Stimulated activated CD4-positive, alpha-beta T cell treated with anti-CD3 and anti-CD28 coated beads, TNF-alpha, amount 100 ng/mL, for 1 hour (primary cell): ENCODE data around the gene COBL.

ENCODE experiments used
- DNase-seq, 3 donors: peaks; one replicate each; pipeline ENCODE4 v3.0.0-alpha.2; 2020; ENCODE audit warnings: low read depth in 3 of 3, low spot score in 1 of 3

Gene COBL

DNA sequence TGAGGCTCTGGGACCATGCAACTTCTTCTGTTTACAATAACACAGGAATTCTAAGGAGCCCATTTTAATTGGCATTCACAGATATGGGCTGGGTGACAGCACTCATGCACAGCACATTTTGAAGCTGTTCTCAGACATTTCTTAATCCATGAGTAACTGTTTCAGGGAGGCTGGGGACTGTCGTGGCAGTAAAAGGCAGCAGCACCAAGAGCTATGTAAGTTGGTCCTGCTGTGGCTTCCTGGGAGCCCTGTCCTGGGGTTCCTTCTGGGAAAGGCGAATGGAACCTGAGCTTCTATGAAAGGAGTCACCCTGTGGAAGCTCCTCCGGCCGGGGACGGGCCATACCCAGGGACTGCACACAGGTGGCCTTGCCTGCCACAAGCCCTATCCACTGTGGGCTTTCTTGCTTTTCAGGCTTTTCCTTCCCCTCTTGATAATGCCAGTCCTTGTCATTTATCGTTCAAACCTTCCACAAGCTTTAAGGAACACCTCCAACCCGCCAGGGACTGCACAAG lies 40.5 kb downstream of the COBL start:
- DNase-seq: no peak

- no peak for DNase-seq
These were observed 41.1 kb downstream of the COBL start for GRCh38 chr7:51275532-51275931.

DNA sequence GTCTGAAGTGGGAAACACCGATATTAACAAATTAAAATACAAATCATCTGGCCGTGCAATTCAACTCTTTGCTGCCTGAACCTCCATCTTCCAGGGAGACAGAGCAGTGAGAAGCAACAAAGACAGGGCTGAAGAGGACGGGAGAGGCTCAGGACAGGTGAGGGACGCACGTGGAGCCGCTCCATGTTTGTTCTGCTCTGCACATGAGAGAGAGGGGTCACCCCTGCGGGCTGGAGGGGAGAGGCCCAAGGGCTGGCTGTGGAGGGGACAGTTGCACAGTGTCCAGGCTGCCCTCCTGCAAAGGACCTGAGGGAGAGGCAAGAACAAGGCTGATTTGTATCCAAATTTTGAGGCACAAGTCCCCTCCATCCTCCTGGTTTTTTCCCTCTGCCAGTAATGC lies 41.7 kb downstream of the COBL start:
- DNase-seq: no peak

- DNase-seq: no peak
These were observed 42.6 kb downstream of the COBL start for GRCh38 chr7:51274001-51274400.

GRCh38 chr7:51273360-51273759 lies 43.2 kb downstream of the COBL start:
- no peak for DNase-seq

DNA sequence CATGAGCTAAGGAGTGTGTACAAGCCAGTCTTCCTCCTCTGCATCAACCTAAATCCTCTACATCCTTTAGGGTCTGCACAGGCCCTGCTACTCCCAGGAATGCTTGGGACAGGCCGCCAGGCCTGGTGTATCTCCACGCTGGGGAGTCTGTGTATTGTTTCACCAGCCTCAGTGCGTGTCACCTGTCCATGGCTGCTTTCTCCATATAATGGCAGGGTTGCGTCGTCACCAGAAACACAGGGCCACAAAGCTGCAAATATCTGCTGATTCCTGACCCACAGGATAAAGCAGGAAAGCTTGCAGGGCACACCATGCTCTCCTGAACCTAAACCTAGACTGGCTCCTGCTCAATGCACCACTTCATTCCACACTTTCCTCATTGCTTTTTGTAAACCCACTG lies 45.6 kb downstream of the COBL start:
- no peak for DNase-seq

DNA sequence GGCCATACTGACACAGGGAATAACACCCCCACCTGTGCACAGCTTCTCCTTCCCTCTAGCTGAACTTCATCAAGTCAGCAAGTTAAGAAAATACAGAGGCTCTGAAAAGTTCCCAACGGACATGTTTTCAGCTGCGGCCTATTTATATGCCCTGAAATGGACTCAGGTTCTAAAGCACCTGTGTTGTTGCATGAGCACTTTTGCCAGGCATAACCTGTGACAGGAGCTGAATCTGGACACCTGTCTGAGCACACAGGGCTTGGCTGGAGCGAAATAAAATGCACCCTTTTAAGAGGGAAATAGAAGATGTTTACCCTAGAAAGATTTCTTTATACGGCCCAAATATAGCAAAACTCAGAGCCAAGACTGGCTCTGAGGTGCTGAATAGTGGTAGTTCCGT lies 46.7 kb downstream of the COBL start:
- DNase-seq: no peak

DNA sequence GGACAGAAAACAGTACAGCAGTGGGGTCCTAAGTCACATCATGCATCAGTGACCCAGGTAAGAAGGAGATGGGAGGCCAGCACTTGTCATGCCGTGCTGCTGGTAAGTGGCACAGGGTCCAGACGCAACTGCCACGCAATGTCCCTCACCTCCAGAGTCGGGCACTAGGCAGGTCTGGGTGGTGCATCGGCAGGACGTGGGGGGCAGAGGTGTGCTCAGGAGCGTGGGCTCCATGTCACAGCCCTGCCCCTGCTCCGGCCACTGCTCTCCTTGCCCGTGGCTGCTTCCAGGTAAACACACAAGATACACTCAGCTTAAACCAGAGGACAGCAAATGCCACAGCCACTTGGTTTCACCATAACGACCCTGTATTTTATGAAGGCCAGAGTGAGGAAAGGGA lies 47.3 kb downstream of the COBL start:
- no peak for DNase-seq

DNA sequence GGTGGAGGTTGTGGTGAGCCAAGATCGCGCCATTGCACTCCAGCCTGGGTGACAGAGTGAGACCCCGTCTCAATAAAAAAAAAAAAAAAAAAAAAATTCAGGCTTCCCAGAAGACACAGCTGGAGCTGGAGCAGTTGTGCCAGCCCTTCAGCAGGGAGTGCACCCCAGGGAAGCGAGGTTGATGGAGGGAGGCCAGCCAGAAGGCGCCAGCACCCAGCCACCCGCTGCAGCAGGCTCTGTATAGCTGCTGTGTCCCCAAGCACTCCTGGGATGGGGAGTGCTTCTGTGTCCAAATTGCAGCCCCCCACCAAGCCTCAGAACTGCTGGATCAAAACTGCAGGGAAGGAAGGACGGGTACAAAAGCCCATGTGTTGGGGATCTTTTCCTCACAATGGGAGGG lies 47.8 kb downstream of the COBL start:
- DNase-seq: no peak

DNA sequence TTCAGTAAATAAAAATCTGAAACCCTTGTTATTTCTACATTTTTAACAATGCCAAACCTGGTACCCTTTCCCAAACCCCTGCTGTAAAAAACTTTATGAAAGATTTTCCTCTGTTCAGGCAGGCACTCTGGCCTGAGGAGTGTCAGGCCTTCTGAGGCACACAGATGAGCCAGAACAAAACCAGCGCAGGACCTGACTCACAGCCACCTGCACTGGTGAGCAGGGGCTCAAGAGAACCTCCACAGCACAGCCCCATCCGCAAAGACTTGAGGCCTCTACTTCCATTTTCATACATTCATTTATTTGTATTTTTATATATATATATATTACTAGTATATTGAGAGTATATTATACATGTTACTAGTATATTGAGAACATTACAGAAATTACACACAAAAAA lies 49.4 kb downstream of the COBL start:
- DNase-seq: no peak

- DNase-seq: no peak
These were observed 51.3 kb downstream of the COBL start for GRCh38 chr7:51265066-51265907.

DNA sequence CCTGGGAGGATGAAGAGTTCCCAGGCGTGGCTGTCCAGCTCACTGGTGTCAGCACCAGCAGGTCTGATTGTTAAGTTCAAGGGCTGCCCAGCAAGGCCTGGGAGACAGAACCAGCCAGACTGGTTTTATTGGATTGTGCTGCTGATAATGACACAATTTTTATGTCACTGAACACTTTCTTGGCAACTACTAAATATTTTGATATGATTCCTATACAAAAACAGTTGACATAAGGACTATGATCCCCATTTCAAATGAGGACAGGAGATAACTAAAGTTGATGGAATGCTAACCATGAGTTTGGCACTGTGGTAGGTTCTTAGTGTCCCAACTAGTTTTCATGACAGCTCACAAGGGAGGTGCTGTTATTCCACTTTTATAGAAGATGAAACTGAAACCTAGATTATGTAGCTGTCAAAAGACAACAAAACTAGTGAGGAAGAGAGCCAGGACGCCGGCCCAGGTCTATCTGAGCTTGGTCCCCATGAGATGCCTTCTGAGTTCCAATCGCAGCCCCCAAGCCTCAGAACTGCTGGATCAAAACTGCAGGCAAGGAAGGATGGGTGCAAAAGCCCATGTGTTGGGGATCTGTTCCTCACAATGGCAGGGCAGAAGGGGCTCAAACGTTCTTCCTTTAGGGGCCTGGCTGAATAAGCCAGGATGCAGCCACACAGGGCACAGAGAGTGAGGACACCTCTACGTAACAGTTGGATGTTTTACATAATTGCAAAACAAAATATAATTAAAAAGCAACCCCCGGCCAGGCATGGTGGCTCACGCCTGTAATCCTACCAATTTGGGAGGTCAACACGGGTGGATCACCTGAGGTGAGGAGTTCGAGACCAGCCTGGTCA lies 52.8 kb downstream of the COBL start:
- no peak for DNase-seq

DNA sequence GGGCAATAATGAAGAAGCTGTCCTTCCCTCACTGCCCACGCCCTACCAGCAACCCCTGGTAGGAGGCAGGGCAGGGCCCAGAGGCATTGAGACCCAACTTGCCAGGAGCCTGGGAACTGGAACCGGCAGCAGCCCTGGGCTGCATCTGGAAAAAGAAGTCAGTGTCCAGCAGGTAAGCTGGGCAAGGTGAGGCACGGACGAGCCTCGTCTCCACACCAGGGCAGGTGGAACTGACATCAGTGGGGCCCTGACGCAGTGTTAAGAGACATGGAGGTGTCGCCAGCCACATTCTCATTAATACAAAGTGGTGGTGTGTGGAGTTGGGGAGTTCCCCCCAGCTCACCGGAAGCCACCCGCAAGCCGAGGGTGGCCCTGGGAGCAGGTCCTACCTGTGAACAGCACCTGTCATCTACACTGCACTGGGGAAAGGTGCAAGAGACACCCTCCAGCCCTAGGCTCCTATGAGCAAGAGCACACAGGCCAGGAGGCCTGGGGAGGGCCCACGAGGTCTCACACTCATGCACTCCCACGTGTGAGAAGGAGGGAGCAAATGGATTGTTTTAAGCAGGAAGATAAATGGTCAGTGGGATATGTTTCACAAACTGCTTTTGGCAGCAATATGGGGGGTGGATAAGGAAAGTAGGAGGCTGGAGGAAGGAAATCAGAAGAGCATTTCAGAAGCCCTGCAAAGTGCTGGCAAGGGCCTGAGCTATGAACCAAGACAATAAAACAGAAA lies 53.6 kb downstream of the COBL start:
- DNase-seq: no peak

DNA sequence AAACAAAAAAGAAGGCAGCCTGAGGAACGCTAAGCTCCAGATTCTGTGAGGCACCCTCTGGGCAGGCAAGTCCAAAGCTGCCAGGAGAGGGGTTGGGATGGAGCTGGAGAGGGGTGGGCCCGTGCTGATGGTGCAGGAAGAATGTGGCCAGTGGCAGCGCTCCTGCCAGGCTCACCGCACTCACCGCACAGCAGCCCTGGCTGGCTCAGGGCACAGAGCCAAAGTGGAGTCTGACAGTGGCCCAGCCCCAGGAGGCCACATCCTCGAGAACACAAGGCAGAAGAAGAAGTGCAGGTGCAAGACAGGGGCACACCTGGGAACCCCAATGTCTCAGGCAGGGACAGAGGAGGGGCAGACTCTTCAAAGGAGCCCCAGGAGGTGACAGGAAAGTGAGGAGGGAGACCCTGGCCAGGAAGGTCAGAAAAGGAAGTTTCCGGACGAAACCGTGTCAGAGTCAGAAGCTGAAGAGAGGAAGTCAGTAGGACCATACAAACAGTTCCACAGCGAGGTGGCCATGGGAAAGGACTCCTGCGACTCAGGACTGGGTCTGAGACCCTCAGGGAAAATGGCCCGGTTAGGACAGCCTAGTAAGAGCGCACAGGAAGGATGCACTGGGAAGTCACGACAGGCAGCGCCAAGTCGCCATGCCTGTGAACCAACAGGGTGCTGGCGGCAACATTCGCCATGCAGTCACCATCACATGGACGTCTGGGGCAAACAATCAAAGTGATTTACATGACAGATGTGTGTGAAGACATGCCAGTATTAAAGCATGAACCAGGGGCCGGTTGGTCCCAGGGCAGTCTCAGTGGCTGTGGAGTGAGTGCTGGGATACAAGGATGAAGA lies 54.4 kb downstream of the COBL start:
- DNase-seq: no peak

- DNase-seq: no peak
These were observed 55.3 kb downstream of the COBL start for GRCh38 chr7:51261117-51261835.

GRCh38 chr7:51260516-51260915 lies 56.1 kb downstream of the COBL start:
- DNase-seq: no peak

- no peak for DNase-seq
These were observed 56.8 kb downstream of the COBL start for GRCh38 chr7:51259766-51260165.

DNA sequence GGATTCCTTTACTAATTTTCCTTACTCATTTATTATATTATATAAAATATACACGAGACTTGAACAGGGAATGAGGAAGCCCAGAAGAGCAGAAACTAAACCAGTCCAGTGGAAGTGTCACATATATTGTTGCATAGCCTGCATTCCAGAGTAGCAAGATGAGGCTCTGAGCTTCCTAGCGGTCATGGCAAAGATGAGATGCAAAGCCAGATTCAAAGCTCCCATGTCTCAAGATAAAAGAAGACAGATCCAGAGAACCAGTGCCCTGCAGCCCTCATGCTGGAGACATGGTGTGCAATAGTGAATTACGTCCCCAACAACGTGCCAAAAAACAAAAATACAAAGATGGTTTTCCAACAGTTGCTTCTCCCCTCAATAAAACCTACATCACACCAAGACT lies 59.7 kb downstream of the COBL start:
- no peak for DNase-seq

DNA sequence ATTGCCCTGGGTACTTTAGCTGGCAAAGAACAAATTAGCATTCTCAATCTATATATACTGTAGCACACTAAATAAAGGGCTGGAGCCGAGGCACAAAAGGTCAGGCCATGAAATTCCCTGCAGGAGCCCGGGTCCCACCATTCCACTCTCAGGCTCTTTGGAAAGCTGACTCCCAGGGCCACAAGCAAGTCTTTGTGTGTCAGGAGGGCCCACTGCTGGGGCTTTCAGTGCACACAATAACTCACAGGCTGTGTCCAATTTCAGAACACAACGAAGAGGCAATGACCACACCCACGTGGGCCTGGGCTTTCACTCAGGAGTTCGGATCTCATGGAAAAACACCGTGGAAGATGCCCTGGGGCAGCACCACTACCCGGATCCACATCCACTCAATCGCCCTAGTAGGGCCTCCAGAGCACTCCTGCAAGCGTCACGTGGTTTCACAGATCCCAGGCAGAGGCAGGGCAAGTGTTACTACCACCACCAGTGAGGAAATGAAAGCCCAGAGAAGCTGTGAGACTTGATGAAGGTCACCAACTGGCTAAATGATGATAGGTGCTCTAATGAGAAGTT lies 60.3 kb downstream of the COBL start:
- no peak for DNase-seq
